AG20443 (cell line): ENCODE data around the gene CTNNBL1.

Experiments used
- DNase-seq: peaks from one replicate; pipeline ENCODE4 v3.0.0; 2012; ENCODE audit warnings: low spot score, mixed read lengths

The CTNNBL1 gene

DNA sequence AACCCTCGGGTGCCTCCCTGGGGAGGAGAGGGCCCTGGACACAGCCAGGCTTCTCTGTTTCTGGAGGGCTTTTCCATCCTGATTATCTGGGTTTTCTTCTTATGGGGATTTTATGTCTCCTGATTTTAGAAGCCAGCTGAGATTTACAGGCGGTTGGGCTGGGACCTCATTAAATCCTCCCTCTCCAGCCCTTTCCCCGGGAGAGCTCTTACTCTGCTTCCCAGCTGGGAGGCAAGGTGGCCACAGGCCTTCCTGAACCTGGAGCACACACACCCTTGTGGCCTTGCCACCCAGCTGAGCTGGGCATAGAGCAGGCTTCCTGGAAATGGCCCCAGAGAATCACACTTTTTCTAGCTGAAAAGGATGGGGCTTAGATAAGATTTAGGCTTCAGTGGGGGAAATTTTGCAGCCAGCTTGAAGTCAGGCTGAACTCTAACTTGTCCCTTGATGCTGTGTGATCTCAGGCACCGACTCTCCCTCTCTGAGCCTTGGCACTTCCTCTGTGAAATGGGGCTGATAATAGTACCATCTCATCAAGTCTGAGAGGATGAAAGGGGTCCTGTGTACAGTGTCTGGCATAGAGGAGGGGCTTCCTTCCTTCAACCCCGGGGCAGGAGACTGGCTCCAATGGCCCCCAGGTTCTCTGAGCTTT is 225.7 kb downstream of the CTNNBL1 start:
- no peak for DNase-seq

DNA sequence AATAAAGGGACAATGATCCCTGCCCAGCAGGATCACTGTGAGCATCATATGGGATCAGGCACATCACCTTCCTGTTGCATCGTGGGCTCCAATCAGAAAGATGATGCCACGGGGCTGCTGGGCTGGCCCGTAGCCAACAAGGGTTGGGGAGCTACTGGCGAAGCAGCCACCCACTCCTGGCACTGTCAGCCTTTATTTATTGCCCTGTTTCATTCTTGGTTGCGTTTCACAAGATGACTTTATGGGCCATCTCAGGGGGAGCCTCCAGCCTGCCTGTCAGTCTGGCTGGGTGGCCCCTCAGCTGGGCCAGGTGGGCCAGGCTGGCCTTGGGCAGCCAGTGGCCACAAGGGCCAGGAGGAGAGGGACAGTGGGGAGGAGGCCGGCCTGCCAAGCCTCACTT is 226.4 kb downstream of the CTNNBL1 start:
- DNase-seq, result no peak

DNA sequence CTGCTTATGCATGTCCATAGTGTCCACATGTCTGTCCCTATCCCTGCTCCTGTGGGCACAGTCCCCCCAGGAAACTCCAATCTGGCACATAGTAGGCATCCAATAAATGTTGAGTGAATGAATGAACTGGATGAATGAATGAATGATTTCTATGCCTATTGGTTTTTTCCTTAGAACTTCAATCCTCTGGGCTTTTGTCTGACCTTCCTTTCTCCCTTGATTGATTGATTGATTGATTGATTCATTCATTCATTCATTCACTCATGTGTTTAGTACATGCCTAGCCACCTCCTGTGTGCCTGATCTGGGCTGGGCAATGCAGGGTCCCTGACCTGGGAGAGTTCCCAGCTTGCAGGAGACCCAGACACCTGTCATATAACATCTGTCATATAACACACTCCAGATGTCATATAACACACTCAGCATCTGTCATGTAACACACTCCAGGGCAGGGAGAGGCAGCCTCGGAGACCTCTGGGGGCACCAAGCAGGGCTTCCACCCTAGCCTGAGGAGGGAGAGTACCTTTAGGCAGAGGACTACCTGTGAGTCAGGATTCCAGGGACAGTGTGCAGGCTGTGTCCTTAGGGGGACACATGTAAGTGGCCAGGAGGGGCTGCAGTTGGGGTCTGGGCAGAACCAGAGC is 227.0 kb downstream of the CTNNBL1 start:
- DNase-seq, result no peak

DNA sequence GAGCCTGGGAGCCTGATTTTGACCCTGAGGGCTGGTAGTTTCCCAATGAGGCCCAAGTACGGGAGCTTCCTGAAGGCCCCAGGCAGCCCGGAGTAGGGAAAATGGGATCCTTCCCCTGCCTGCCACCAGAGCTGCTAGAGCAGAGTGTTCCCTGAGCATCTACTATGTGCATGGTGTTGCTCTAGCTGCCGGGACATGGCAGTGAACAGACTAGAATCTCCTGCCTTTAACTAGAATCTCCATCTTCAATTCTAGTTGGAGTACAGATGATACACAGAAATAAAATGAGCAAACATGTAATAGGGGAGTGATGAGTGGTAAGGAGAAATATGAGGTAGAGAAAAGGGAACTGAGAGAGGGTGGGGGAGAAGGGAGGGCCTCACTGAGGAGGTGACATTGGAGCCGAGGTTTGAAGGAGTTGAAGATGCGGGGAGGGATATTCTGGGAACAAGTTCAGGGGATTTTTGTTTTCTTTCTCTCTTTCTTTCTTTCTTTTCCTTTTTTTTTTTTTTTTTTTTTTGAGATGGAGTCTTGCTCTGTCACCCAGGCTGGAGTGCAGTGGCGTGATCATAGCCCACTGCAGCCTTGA is 227.6 kb downstream of the CTNNBL1 start:
- DNase-seq, result no peak
